GM18907 (cell line): ENCODE measurements around the gene LHFPL3.
"Not testable (repeated sequence)": the region's sequence is repeated elsewhere in the genome, so short reads cannot be mapped to it uniquely, and the experiment has no call there.

Experiments used
- ATAC-seq: cut with Tn5 transposase; IDR thresholded peaks from one replicate; pipeline ENCODE4 v1.9.1; 2021; ENCODE audit warnings: mild to moderate bottlenecking, moderate library complexity; ENCODE audit not compliant: unreplicated experiment

Gene LHFPL3

DNA sequence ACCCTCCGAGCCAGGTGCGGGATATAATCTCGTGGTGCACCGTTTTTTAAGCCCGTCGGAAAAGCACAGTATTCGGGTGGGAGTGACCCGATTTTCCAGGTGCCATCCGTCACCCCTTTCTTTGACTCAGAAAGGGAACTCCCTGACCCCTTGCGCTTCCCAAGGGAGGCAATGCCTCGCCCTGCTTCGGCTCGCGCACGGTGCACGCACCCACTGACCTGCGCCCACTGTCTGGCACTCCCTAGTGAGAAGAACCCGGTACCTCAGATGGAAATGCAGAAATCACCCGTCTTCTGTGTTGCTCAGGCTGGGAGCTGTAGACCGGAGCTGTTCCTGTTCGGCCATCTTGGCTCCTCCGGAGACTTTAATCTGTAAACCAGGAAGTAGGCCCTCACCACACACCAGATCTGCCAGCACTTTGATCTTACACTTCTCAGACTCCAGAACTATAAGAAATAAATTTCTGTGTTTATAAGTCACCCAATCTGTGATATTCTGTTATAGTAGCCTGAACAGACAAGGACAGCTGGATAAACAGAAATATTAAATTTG lies 235.0 kb downstream of the LHFPL3 start:
- not testable (repeated sequence) for ATAC-seq

DNA sequence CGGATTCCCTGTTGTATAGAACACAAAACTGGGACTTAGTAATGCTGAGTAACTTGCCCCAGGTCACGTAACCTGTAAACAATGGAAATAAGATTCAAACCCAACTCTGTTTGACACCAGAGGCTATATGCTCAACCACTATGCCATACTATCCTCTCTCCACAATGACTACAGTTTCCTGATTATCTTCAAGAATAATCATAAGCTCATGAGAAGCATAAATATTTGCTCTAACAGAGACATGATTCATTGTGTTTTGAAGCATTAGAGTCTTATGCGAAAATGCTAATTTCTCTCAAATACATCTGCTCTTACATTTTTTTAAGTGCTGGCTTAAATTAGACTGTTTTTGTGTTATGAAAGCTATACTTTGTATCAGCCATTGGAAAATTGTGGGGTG lies 241.3 kb downstream of the LHFPL3 start:
- ATAC-seq, result no peak

- ATAC-seq, result no peak
These were observed 244.2 kb downstream of the LHFPL3 start for GRCh38 chr7:104572554-104572953.

DNA sequence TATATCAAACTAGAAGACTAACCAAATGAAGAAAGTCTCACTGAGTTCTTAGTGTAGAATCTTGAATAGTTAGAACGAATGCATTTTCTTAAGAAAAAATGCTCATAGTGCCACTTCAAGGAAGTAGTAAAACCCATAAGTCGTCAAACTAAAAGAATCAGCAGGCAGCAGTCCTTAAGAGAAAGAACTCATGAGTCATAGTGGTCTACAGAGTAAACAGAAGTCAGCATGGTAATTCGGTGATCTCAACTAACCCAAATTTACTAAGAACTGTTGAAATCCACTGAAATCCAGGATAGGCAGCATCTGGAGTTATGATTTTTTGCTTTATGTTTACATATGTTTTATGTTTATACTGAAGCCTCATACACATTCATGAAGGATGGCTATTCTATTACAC lies 256.2 kb downstream of the LHFPL3 start:
- no peak for ATAC-seq

DNA sequence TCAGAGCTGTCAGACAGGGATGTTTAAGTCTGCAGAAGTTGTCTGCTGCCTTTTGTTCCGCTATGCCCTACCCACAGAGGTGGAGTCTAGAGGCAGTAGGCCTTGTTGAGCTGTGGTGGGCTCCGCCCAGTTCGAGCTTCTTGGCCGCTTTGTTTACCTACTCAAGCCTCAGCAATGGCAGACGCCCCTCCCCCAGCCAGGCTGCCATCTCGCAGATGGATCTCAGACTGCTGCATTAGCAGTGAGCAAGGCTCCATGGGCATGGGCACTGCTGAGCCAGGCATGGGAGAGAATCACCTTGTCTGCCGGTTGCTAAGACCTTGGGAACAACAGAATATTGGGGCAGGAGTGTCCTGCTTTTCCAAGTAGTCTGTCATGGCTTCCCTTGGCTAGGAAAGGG lies 267.2 kb downstream of the LHFPL3 start:
- not testable (repeated sequence) for ATAC-seq

DNA sequence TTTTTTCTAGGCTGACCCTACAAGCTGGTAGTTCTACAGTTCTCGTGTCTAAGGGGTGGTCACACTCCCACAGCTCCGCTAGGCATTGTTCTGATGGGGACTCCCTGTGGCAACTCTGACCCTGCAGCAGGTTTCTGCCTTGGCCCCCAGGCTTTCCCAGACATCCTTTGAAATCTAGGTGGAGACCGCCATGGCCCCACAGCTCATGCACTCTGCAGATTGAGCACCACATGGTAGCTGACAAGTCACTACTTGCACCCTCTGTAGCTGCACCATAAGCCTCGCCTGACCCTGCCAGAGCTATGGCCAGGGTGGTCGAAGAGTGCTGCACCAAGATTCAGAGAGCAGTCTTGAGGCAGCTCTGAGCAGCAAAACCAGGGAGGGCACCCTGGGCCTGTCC lies 275.6 kb downstream of the LHFPL3 start:
- no peak for ATAC-seq

DNA sequence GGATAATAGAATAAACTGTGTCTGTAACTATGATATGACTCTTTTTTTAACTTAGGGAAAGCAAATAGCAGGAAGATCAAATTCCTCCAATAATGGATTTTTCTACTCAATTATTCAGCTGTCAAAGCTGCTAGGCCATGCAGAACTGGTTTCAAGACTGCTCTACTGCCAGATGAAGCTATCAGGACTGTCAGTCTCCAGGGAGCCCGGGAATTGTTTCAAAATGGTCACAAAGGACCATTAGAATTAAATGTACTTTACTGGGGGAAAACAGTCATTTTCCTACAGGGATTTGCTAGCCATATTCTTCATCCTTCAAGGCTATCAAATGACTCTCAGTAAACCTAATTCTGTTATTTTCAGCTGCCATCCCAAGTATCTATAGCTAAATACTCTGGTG lies 276.3 kb downstream of the LHFPL3 start:
- no peak for ATAC-seq

DNA sequence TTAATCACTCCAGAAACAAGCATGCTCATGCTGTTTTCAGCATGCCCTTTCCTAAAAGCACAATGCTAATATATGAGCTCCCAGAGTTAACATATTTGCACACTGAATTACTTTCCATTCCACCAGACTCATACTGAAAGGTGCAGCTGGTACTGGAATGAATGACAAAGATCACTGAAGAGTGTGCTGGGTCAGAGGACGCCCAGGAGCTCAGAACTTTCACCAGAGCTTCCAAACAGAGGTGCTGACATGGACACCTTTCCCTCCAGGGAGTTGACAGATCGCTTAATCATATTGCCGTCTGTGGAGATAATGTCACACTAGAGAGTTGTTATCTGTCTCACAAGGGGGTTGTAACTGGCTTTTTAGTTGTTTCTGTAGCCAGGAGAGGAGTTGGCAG lies 292.9 kb downstream of the LHFPL3 start:
- peak; percentile 52 for ATAC-seq

- no peak for ATAC-seq
These were observed 297.6 kb downstream of the LHFPL3 start for GRCh38 chr7:104625956-104626355.

- ATAC-seq, result no peak
These were observed 299.1 kb downstream of the LHFPL3 start for GRCh38 chr7:104627516-104627915.

DNA sequence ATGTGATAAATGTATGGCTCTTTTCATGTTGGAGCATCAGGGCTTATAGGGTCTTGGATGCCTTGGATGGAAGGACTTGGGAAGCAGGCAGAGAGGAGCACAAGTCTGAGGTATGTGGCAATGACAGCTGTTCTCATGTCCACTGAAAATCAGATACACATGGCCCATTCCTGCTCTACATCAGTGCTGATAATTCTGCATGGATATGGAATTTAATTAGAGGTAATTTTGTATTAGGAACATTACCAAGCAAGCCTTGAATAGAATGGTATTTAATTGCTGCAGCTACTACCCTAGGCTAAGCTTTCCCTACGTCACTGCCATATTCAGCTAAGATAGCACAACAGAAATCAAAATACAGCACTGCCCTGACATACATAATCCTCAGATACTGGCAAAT lies 299.6 kb downstream of the LHFPL3 start:
- no peak for ATAC-seq

DNA sequence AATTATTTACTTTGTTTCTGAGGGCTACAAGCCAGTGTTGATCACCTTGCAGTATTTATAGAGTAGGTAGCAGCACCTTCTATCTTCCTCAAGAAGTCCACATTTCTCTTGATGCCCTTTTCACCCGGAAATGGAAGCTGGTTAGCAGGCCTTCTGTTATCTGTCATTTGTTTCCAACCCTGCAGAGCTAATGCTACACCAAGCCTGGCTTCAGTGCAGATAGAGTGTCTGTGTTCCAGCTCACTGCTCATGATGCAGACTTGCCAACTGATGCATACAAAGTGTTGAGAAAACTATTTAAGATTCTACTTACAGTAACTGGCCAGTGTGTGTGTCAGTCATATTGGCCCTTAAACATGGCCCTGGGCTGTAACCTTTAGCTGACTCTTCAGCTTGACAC lies 301.0 kb downstream of the LHFPL3 start:
- no peak for ATAC-seq

- no peak for ATAC-seq
These were observed 312.1 kb downstream of the LHFPL3 start for GRCh38 chr7:104640506-104640905.

GRCh38 chr7:104642560-104642959 lies 314.2 kb downstream of the LHFPL3 start:
- ATAC-seq, result no peak

DNA sequence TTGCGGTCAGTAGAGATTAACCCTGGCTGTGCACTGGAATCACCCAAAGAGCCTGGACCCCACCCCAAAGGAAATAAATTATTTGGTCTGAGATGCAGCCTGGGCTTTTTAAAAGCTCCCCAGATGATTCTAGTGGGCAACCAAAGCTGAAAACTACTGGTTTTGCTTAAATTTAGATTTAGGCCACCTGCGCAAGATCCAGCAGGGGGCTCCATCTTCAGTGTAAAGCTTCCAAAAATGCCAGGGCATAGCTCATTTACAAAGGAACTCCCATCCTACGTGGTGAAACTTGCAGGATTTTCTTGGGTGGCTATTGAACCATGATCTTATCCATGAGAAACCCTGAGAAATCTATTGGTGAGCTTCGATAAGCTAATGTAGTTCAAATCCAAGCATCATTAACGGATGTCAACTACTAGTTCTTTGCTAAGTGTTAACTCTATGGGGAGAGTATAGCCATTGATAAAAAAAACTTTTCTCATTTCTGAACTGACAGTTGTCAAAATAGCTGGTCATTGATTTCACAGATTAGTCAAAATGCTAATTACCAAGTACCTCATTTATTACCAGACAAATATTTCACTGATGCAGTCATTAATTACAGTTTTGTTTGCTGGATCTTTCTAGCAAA lies 315.3 kb downstream of the LHFPL3 start:
- no peak for ATAC-seq

GRCh38 chr7:104650991-104651640 lies 322.7 kb downstream of the LHFPL3 start:
- no peak for ATAC-seq

DNA sequence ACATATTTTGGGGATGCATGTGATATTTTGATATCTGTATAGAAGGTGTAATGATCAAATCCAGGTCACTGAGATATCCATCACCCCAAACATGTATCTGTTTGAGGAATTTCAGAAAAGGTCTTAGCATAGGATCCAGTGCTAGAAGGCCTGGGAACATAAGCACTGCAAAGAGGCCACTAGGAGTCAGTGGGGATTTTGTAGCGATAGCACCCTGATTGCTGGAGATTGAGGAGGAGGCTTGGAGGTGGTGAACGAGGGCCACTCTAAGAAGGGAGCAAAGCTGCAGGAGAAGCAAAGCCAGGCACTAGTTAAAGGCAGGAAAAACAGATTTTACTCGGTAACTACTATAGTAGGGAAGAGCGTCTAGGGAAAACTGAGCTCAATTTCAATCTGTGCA lies 324.0 kb downstream of the LHFPL3 start:
- no peak for ATAC-seq

- no peak for ATAC-seq
These were observed 324.5 kb downstream of the LHFPL3 start for GRCh38 chr7:104652865-104653264.

GRCh38 chr7:104653825-104654401 lies 325.5 kb downstream of the LHFPL3 start:
- no peak for ATAC-seq

DNA sequence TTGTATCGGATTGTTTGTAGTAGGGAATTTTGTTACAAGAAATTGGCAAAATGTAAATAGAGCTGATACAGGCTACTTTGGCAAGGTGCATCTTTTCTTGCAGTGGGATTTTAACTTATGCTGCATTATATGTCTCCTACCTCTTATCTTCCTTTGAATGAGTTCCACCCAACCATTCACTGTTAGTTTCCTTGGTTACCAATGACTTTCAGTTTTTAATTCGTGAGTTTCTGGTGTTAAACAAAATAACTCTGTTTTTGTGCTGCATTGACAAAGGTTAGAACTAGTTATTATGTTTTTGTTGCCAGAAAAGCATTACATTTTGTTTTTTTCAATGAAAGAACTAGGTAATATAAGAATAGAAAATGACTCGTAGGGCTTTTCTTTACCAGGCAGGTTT lies 327.2 kb downstream of the LHFPL3 start:
- ATAC-seq, result no peak

- ATAC-seq, result no peak
These were observed 328.1 kb downstream of the LHFPL3 start for GRCh38 chr7:104656467-104656866.

GRCh38 chr7:104657134-104657533 lies 328.7 kb downstream of the LHFPL3 start:
- ATAC-seq, result no peak
